ENCODE results near the gene RAI14.
"Not testable (repeated sequence)": the region's sequence is repeated elsewhere in the genome, so short reads cannot be mapped to it uniquely, and the experiment has no call there.

The RAI14 gene

DNA sequence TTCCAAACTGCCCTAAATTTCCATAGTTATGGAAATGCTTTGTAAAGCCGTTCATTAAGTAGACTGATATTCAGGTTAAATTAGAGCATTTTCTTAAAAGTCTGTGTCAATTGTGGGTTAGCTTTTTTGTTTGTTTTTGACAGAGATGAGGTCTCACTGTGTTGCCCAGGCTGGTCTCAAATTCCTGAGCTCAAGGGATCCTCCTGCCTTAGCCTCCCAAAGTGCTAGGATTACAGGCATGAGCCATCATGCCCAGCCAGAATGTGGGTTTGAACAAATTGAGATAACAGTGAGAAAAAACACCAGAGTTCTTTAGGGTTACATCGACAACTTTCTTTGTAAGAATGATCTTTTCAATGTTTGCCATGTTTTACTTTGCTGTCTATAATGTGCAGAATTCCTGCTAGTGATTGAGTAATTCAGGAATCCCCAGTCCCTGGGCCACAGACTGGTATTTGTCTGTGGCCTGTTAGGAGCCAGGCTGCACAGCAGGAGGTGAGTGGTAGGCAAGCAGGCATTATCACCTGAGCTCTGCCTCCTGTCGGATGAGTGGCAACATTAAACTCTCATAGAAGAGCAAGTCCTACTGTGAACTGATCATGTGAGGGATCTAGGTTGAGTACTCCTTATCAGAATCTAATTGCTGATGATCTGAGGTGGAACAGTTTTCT lies 80.5 kb downstream of the RAI14 start:
- no peak for DNase-seq

- no peak for DNase-seq
Measured at GRCh38 chr5:34737731-34738130, 81.6 kb downstream of the RAI14 start.

DNA sequence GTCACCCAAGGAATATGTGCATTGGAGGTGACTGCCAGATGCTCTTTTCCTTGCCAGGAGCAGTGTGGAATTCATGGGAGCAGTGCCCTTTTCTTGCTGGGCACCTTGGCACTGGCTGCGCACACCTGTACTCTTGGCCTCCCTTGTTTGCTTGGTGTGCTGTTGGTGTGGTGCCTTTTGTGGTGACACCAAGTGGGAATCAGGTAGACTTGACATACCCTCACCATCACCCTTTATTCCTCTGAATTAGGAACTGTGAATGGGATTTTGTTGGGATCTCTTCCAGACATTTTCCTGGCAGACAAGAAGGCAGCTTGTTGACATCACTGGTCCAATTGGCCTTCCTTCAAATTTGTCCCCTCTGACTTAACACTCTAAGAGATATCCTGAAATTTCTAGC lies 82.3 kb downstream of the RAI14 start:
- DNase-seq, result no peak

- no peak for DNase-seq
Measured at GRCh38 chr5:34740389-34740806, 84.3 kb downstream of the RAI14 start.

DNA sequence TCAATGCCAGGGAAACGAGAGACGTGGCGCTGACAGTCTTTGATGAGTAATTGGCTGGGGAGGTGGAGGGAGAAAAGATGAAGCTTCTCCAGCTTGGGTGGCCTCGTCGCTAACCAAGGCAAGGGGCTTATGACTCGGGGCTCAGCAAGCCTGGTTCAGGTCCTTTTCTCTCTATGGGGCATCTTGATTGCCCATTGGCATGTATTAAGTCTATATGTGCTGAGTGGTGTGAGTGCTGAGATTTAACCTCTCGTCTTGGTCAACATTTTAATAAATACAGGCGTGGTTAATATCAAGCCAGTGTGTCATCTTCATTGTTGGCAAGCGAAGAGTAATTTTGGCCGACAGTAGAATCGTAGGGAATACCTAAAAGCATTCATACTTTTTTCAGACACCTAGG lies 85.9 kb downstream of the RAI14 start:
- DNase-seq, result no peak

GRCh38 chr5:34743878-34744277 lies 87.8 kb downstream of the RAI14 start:
- DNase-seq, result no peak

DNA sequence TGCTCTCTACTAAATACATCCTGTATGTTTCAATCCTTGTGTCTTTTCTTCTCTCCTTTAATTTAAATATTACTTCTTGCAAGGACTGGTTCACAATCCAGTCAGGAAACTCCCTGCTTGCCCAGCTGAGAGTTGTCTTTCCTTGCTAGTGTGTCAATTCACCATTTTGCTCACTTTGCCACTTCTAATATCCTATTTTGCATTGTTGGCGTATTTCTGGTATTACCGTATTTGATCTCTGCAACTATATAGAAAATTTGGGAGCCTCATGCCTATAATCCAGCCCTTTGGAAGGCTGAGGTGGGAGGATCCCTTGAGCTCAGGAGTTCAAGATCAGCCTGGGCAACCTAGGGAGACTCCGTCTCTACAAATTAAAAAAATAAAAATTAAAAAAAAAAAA lies 92.3 kb downstream of the RAI14 start:
- DNase-seq, result no peak

GRCh38 chr5:34749431-34749873 lies 93.3 kb downstream of the RAI14 start:
- no peak for DNase-seq

DNA sequence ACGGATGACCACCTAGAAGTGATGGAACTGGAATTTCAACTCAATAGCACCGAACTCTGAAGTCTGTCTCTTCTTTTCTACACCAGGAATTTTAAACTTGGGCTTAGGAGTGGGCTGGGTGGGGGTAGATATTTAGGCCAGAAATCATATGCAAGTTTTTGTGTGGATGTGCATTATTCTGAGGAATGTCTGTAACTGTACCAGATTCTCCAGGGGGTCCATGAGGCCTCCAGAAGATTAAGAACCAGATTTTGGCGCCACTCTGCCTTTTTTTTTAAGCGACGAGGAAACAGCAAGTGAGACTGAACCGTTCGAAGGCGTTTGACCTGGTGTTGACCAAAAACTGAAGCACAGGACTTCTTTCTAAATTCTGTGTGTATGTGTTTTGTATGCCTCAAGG lies 94.1 kb downstream of the RAI14 start:
- no peak for DNase-seq

- DNase-seq, result no peak
Measured at GRCh38 chr5:34751807-34752736, 95.9 kb downstream of the RAI14 start.

GRCh38 chr5:34753236-34753635 lies 97.1 kb downstream of the RAI14 start:
- not testable (repeated sequence) for DNase-seq

GRCh38 chr5:34755926-34756325 lies 99.8 kb downstream of the RAI14 start:
- DNase-seq, result no peak

DNA sequence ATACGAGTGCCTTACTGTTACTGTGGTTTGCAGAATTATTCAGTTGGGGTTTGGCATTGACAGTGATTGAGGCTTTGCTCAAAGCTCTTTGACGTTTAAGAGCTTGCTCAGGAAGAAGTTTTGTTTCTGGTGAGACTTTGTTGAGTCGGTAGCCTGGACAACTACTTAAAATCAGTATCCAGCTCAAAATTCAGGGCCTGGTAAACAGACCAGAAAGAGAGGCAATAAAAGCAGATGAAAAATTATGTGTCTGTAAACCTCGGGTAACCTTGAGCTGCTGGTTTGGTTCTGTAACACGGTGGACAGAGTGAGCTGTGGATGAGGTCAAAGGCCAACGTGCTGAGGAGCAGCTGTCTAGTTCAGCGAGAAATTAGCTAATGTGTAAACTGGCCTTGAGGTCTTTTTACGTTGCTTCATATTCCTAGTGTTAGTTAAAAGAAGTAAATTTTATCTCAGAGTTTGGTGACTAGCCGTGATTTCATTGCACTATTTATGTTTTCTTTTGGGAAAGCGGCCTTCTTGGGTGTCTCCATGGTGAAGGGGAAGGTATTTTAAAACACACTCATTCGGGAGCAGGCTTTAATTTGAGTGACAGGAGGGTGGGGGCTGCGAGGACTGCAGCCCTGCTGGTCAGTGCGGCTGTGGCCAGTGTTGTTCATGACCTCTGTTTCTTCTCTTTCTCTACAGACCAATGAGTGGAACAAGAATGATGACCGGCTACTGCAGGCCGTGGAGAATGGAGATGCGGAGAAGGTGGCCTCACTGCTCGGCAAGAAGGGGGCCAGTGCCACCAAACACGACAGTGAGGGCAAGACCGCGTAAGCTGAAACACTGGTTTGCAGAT lies 100.9 kb downstream of the RAI14 start:
- DNase-seq, result no peak

- DNase-seq, result no peak
Measured at GRCh38 chr5:34758514-34758913, 102.4 kb downstream of the RAI14 start.

- DNase-seq, result not testable (repeated sequence)
Measured at GRCh38 chr5:34759213-34759612, 103.1 kb downstream of the RAI14 start.

GRCh38 chr5:34765662-34766061 lies 109.5 kb downstream of the RAI14 start:
- DNase-seq, result no peak

DNA sequence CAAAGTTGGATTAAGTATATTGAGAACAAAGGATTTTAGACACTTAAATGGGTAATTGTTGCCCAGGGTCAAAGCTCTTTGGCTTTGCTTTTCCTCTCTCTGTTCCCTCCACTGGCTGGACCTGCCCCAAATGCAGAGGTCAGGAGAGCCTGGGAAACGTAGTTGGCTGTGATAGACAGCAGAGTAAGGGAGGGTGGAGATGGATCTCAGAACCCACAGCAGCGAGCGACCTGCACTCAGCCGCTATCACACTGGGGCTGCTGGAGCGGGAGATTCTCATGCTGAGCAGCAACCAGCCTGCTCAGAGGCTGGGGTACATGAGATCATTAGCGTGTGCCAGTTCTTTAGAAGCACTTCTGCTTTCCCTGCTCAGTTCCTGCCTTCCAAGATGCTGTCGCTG lies 111.1 kb downstream of the RAI14 start:
- DNase-seq, result no peak

- no peak for DNase-seq
Measured at GRCh38 chr5:34770486-34770885, 114.4 kb downstream of the RAI14 start.

GRCh38 chr5:34771076-34771475 lies 114.9 kb downstream of the RAI14 start:
- DNase-seq, result no peak

DNA sequence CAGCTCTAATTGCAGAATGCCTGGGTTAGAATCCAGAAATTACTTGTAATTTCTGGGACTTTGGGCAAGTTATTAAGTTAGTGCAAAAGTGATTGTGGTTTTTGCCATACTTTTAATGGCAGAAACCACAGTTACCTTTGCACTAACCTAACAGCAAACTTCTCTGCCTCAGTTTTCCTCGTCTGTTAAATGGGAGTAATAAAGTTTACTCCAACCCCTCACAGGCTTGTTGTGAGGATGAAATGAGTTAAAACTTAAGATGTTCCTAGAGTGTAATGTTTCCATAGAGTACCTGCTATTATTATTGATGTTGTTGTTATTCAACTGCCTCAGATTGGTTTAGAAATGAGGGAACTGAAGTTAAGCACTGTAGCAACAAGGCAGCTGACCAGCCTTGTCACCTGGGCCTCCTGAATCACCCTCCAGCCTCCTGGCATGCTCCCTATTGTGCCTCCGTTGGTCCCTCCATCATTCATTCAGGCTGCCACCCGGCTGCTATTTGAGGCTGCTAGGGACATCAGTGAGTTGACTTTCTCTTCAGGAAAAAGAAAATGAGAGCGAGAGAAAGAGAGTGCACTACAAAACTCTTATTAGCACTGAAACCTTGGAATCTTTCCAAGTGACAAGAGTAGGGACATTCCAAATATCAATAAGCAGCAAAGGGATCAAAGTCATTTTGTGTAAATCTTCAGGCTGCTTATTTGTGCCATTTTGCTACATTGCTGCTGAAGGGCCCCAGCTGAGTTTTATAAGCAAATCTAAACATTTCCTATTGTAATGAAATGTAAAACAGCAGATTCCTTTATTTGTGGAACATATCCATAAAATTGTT lies 116.4 kb downstream of the RAI14 start:
- DNase-seq, result no peak

DNA sequence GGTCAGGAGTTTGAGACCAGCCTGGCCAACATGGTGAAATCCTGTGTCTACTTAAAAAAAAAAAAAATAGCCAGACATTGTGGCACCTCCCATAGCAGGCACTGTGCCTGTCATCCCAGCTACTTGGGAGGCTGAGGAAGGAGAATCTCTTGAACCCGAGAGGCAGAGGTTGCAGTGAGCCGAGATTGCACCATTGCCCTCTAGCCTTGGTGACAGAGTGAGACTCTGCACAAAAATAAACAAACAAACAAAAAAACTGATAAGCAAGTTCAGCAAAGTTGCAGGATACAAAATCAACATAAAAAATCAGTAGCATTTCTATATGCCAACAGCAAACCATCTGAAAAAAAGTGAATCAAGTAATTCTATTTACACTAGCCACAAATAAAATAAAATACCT lies 118.0 kb downstream of the RAI14 start:
- DNase-seq, result no peak

- not testable (repeated sequence) for DNase-seq
Measured at GRCh38 chr5:34774678-34775077, 118.5 kb downstream of the RAI14 start.
